Measurements from ENCODE around the gene CHD2.

DNA sequence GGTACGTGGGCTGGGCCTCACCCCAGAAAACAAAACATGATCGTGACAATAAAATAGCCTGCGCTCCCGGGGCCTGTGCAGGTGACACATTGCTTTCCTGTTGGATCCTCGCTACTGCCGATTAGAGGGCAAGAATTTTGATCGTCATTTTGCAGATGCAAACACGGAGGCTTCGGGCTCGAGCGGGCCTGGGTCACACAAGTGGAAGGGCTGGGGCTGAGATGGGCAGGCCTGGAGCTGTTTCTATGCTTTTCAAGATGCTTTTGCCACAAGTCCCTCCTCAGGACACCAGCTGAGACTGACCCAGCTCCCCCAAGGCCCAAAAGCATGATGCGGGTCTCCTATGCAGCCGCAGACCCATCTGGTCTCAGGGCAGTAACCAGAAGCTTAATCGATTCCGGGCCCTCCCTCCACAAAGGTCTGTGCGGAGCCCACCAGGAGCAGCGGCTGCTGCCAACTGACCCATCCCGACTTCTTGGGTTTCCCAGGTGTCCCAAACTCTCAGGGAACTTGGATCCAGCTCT is 158.8 kb downstream of the CHD2 start:
- TF ChIP-seq POLR2AphosphoS5 (IDR thresholded peaks at IDR 0.05) (no peak), POLR2A (IDR thresholded peaks at IDR 0.05) (no peak)
- TF ChIP-seq, protein P1, sequence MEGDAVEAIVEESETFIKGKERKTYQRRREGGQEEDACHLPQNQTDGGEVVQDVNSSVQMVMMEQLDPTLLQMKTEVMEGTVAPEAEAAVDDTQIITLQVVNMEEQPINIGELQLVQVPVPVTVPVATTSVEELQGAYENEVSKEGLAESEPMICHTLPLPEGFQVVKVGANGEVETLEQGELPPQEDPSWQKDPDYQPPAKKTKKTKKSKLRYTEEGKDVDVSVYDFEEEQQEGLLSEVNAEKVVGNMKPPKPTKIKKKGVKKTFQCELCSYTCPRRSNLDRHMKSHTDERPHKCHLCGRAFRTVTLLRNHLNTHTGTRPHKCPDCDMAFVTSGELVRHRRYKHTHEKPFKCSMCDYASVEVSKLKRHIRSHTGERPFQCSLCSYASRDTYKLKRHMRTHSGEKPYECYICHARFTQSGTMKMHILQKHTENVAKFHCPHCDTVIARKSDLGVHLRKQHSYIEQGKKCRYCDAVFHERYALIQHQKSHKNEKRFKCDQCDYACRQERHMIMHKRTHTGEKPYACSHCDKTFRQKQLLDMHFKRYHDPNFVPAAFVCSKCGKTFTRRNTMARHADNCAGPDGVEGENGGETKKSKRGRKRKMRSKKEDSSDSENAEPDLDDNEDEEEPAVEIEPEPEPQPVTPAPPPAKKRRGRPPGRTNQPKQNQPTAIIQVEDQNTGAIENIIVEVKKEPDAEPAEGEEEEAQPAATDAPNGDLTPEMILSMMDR (IDR thresholded peaks at IDR 0.05) = no peak
